ELR (cell line): Measurements from ENCODE around the gene MAML3.

ENCODE experiments used
- DNase-seq: peaks from one replicate; pipeline ENCODE4 v3.0.0-alpha.2; 2015; ENCODE audit warnings: low read depth

The MAML3 gene

GRCh38 chr4:140099983-140100382, 54.0 kb downstream of the MAML3 start:
- DNase-seq, result peak; percentile 69

- peak; percentile 87 for DNase-seq
These were observed 55.4 kb downstream of the MAML3 start for GRCh38 chr4:140098455-140099160.

GRCh38 chr4:140097572-140097971, 56.4 kb downstream of the MAML3 start:
- DNase-seq, result no peak

GRCh38 chr4:140096921-140097320, 57.1 kb downstream of the MAML3 start:
- DNase-seq, result no peak

GRCh38 chr4:140096483-140096861, 57.5 kb downstream of the MAML3 start:
- no peak for DNase-seq

GRCh38 chr4:140095694-140096482, 58.1 kb downstream of the MAML3 start:
- peak; percentile 97 for DNase-seq

- no peak for DNase-seq
These were observed 59.3 kb downstream of the MAML3 start for GRCh38 chr4:140094438-140095420.

GRCh38 chr4:140092094-140092851, 61.7 kb downstream of the MAML3 start:
- DNase-seq, result peak; percentile 40

- DNase-seq, result peak; percentile 45
These were observed 62.7 kb downstream of the MAML3 start for GRCh38 chr4:140091305-140091704.

GRCh38 chr4:140090215-140090731, 63.7 kb downstream of the MAML3 start:
- DNase-seq, result peak; percentile 77

- no peak for DNase-seq
These were observed 64.8 kb downstream of the MAML3 start for GRCh38 chr4:140089216-140089615.

GRCh38 chr4:140088323-140088967, 65.5 kb downstream of the MAML3 start:
- DNase-seq, result no peak

GRCh38 chr4:140085881-140086280, 68.1 kb downstream of the MAML3 start:
- DNase-seq, result no peak

- DNase-seq, result no peak
These were observed 68.8 kb downstream of the MAML3 start for GRCh38 chr4:140085062-140085622.

GRCh38 chr4:140084385-140084784, 69.6 kb downstream of the MAML3 start:
- DNase-seq, result no peak

GRCh38 chr4:140082391-140082755, 71.6 kb downstream of the MAML3 start:
- no peak for DNase-seq

GRCh38 chr4:140081641-140082390, 72.2 kb downstream of the MAML3 start:
- DNase-seq, result no peak

GRCh38 chr4:140080883-140081282, 73.1 kb downstream of the MAML3 start:
- no peak for DNase-seq

- DNase-seq, result no peak
These were observed 75.6 kb downstream of the MAML3 start for GRCh38 chr4:140078366-140078765.

- DNase-seq, result no peak
These were observed 77.7 kb downstream of the MAML3 start for GRCh38 chr4:140076307-140076706.
